ENCODE results near the gene HYLS1. TPM values are rescaled to one million over a fixed set of nuclear protein-coding genes. Genes with fewer than 3 reads are reported as not detected.

The HYLS1 gene
- total RNA-seq, 1 experiment from 2014 or later, result 8.1 TPM

- TF ChIP-seq SMAD3 (CRISPR knock-in tag; IDR thresholded peaks at IDR 0.05; ENCODE audit: borderline replicate concordance), result no peak
- TF ChIP-seq ZNF121 (CRISPR knock-in tag; IDR thresholded peaks at IDR 0.05), result no peak
Observed at GRCh38 chr11:125950178-125950490, 62.7 kb downstream of the HYLS1 start (continued).

Other genes starting within 250 kb of the HYLS1 start
- not detected in 3 replicates for gene ACRV1, start 206.8 kb upstream of the HYLS1 start, total RNA-seq (2021)
- not detected in 3 replicates for gene PATE1, start 141.4 kb upstream of the HYLS1 start, total RNA-seq (2021)
- not detected in 3 replicates for gene PATE2, start 108.8 kb upstream of the HYLS1 start, total RNA-seq (2021)
- gene PATE3, start 99.5 kb upstream of the HYLS1 start, total RNA-seq (2021), result not detected in 3 replicates
- not detected in 3 replicates for gene PATE4, start 54.4 kb upstream of the HYLS1 start, total RNA-seq (2021)
- gene PUS3, start 15.5 kb downstream of the HYLS1 start, total RNA-seq (2021), result 16.3 to 18.8 TPM (median 18.6 TPM) in 3 replicates
- 17.5 to 20.5 TPM (median 20.4 TPM) in 3 replicates for gene DDX25, start 16.8 kb downstream of the HYLS1 start, total RNA-seq (2021)
- gene VSIG10L2, start 58.4 kb downstream of the HYLS1 start, total RNA-seq (2021), result not detected in 3 replicates
- 33.0 to 34.1 TPM (median 33.3 TPM) in 3 replicates for gene CDON, start 175.2 kb downstream of the HYLS1 start, total RNA-seq (2021)